GM12873 (cell line): ENCODE results near the gene RNF141.

ENCODE experiments used
- TF ChIP-seq, protein P1 (sequence below): IDR thresholded peaks from 2 replicates; pipeline ENCODE4 v1.5.1; 2012; ENCODE audit warnings: low read depth, mild to moderate bottlenecking, moderate library complexity, low read length, control low read depth; ENCODE audit not compliant: insufficient read depth; ENCODE audit errors: missing control alignments

The RNF141 gene

DNA sequence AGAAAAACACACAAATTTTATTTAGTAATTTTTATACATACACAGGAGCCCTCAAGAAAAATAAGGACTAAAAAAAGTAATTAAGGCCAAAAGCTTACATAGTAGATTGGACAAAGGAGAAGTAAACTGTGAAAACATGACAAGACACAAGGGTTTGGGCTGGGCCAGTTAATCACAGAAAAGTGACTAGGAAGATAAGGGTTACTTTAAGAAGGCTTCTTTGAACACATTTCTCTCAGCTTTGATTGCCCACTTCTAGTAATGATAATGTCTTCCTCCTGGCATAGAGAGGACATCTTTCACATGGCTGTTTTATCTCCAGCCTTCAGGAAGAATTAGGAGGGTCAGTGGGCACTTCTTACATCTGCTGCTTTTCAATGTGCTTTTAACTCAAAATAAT, 3.4 kb downstream of the RNF141 start:
- TF ChIP-seq, protein P1, sequence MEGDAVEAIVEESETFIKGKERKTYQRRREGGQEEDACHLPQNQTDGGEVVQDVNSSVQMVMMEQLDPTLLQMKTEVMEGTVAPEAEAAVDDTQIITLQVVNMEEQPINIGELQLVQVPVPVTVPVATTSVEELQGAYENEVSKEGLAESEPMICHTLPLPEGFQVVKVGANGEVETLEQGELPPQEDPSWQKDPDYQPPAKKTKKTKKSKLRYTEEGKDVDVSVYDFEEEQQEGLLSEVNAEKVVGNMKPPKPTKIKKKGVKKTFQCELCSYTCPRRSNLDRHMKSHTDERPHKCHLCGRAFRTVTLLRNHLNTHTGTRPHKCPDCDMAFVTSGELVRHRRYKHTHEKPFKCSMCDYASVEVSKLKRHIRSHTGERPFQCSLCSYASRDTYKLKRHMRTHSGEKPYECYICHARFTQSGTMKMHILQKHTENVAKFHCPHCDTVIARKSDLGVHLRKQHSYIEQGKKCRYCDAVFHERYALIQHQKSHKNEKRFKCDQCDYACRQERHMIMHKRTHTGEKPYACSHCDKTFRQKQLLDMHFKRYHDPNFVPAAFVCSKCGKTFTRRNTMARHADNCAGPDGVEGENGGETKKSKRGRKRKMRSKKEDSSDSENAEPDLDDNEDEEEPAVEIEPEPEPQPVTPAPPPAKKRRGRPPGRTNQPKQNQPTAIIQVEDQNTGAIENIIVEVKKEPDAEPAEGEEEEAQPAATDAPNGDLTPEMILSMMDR: no peak

DNA sequence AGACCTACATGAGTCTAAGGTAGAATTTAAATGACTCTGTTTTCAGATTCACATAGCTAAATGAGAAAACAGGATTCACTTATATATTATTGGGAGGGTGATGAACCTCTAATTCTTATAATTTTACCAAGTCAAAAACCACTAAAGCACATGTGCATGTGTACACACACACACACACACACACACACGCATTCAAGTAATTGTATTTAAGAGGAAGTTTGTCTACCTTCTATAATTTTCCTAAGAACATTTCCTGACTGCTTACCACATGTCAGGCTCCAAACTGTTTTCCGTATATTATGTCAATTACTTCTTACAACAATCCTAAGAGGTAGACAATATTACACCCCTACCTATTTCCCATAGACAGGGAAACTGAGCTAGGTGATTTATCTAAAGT, 6.7 kb downstream of the RNF141 start:
- TF ChIP-seq, protein P1: no peak

DNA sequence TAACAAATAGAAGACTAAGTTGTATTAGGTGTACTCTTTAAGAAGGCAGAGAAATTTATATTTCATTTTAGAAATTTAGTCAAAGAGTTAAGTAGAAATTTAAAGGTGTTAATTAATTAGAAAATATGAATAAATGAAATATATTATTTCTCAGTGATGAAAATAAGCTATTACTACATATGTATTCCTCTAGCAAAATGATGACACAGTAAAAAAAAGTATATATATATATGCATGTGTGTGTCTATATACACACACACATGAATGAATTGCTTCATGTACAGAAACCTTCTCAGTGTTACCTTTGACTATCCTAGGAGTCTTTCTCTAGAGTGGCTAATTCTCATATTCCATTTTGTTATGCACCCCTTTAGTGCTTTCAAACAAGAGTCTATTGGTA, 7.7 kb downstream of the RNF141 start:
- TF ChIP-seq, protein P1: no peak

DNA sequence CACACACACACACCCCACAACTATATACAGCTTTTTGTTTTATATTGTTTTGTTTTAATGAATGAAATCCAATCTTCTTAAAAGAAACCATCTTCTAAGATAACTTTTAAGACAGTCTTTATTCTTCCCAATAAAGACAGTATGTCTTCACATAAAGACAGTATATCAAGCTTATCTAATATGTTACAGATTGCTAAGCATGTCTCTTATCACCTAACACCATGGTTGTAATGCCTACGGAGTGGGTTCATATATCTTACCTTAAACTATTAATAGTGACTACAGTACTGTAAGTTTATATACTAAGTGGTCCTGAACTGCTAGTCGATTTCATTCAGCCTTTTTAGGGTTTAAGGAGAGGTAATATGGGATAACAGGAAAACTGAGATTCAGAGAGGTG, 8.5 kb downstream of the RNF141 start:
- TF ChIP-seq, protein P1: no peak

DNA sequence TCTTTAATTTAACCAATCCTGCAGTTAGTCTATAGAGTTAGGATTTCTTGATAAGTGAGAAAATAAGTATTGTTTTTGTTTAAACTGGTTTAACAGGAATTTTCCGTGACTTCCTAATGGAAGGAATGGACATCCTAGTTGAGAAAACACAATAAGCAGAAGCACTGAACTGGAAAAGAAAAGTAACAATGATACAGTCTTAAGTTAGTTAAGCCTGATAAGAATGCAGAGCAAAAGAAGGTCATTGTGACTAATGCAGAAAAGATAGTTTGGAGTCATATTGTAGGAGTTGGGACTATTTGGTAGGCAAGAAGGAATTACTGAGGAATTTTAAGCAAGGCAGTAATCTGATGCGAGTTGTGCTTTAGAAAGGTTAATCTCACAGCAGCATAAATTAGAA, 11.7 kb downstream of the RNF141 start:
- TF ChIP-seq, protein P1: no peak

DNA sequence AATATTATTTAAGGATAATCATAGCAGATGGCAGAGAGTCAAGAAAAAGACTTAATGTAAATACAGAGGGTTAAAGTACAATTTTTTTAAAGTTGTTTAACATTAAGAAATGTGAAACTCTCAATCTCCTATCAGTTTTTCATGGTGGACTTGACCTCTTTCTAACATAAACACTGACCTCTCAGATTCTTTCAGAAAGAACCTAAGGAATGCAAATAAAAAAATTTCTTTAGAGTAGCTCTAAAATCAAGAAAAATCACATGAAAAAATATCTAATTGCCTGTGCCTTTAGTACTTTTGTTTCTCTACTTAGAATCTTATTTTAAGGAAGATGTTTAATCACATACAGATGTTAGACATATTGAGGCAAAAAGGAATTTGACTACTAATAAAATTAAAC, 12.9 kb downstream of the RNF141 start:
- TF ChIP-seq, protein P1: no peak

DNA sequence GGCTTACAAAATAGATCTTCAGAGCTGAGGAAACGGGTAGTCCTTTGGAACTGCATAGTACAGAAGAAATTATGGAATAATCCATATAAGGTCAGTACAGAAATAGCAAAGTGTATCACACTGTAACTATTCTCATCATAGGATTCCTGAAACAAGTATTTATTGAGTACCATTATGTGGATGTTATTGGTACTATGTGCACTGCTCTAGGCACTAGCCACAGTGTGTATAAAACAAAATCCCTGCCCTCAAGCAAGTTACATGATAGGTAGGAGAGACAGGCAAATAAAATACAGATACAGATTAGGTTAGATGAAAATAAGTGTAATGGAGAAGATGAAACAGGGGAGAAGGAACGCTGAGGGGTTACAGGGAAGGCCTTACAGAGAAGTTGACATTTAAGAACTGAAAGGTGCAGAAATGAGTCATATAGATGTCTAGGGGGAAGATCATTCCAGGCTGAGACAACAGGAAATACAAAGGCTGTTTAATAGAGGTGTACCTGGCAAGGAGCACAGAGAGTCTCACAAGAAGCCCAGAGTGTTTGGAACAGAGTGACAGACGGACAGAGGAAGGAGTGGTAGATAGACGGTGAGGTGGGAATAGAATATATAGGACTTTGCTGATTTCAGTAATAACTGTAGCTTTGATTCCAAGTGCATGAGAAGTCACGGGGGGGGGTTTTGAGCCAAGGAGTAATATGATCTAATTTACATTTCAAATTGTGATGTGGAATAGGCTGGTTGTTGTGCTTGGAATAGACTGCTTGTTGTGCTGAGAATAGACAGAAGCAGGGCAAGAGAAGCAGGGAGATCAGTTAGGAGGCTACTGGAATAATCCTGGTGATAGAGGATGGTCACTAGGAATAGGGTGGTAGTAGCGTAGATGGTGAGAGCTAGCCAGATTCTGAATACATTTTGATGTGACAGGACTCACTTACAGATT, 13.7 kb downstream of the RNF141 start:
- TF ChIP-seq, protein P1: no peak
